HG02571 (cell line): ENCODE data around the gene STXBP4.

ENCODE experiments used
- ATAC-seq: cut with Tn5 transposase; IDR thresholded peaks from one replicate; pipeline ENCODE4 v1.9.1; 2021; ENCODE audit warnings: mild to moderate bottlenecking, moderate library complexity; ENCODE audit not compliant: unreplicated experiment

The STXBP4 gene

GRCh38 chr17:55163408-55163807, 194.8 kb downstream of the STXBP4 start:
- ATAC-seq = no peak

- ATAC-seq = no peak
These were observed 197.9 kb downstream of the STXBP4 start for GRCh38 chr17:55166506-55166905.

- no peak for ATAC-seq
These were observed 198.6 kb downstream of the STXBP4 start for GRCh38 chr17:55167024-55167725.

- ATAC-seq = peak; percentile 79
These were observed 200.6 kb downstream of the STXBP4 start for GRCh38 chr17:55168958-55169687.

GRCh38 chr17:55171634-55172328, 203.2 kb downstream of the STXBP4 start:
- ATAC-seq = no peak

- no peak for ATAC-seq
These were observed 204.0 kb downstream of the STXBP4 start for GRCh38 chr17:55172612-55173011.

GRCh38 chr17:55174133-55174532, 205.6 kb downstream of the STXBP4 start:
- no peak for ATAC-seq

GRCh38 chr17:55175788-55176427, 207.3 kb downstream of the STXBP4 start:
- no peak for ATAC-seq

GRCh38 chr17:55177159-55177854, 208.7 kb downstream of the STXBP4 start:
- no peak for ATAC-seq

- ATAC-seq = no peak
These were observed 209.3 kb downstream of the STXBP4 start for GRCh38 chr17:55177855-55178217.

GRCh38 chr17:55186937-55187770, 218.6 kb downstream of the STXBP4 start:
- ATAC-seq = no peak

GRCh38 chr17:55190748-55191147, 222.2 kb downstream of the STXBP4 start:
- ATAC-seq = no peak

GRCh38 chr17:55198690-55199370, 230.3 kb downstream of the STXBP4 start:
- ATAC-seq = no peak

GRCh38 chr17:55200904-55201303, 232.3 kb downstream of the STXBP4 start:
- ATAC-seq = no peak

GRCh38 chr17:55201308-55201932, 232.9 kb downstream of the STXBP4 start:
- no peak for ATAC-seq

- no peak for ATAC-seq
These were observed 234.3 kb downstream of the STXBP4 start for GRCh38 chr17:55202896-55203295.

GRCh38 chr17:55208078-55208812, 239.7 kb downstream of the STXBP4 start:
- ATAC-seq = no peak

- ATAC-seq = no peak
These were observed 241.7 kb downstream of the STXBP4 start for GRCh38 chr17:55210292-55210691.
